MCF 10A (cell line): ENCODE results near the gene ASRGL1. TPM values are rescaled to one million over a fixed set of nuclear protein-coding genes. Genes with fewer than 3 reads are reported as not detected.

Experiments used
- BruUV-seq: library from RNA; stranded (reverse); fragments of 400-500 nt; replicated peaks from 2 replicates; lab custom pipeline; 2021; lab: Mats Ljungman, UMichigan
- CTCF ChIA-PET: fragments of 300-600 bp; sonication (Branson Sonifier 250); formaldehyde crosslinking; extraction: SDS; loops from one replicate; lab custom pipeline; 2021; ENCODE audit warnings: antibody characterized with exemption, inconsistent platforms; lab: Yijun Ruan, JAX
- POLR2A ChIA-PET: fragments of 300-600, 350-650 bp; sonication (Branson Sonifier 250); formaldehyde crosslinking; extraction: SDS; loops from one replicate; lab custom pipeline; 2020; ENCODE audit warnings: antibody characterized with exemption, inconsistent platforms; lab: Yijun Ruan, JAX
- DNase-seq: peaks from one replicate; pipeline ENCODE4 v3.0.0-alpha.2; 2018; ENCODE audit not compliant: unreplicated experiment
- H3K27ac Mint-ChIP-seq: one replicate; pipeline ENCODE4 v1.8.0; 2022; ENCODE audit warnings: mild to moderate bottlenecking, low read depth, mixed read lengths; ENCODE audit not compliant: unreplicated experiment
- H3K27me3 Mint-ChIP-seq: one replicate; pipeline ENCODE4 v1.8.0; 2022; ENCODE audit warnings: mixed read lengths; ENCODE audit not compliant: insufficient read depth, unreplicated experiment
- H3K36me3 Mint-ChIP-seq: one replicate; pipeline ENCODE4 v1.8.0; 2022; ENCODE audit warnings: mild to moderate bottlenecking, moderate library complexity, mixed read lengths; ENCODE audit not compliant: insufficient read depth, unreplicated experiment
- H3K4me1 Mint-ChIP-seq: one replicate; pipeline ENCODE4 v1.8.0; 2022; ENCODE audit warnings: mixed read lengths; ENCODE audit not compliant: insufficient read depth, unreplicated experiment
- H3K4me3 Mint-ChIP-seq: one replicate; pipeline ENCODE4 v1.8.0; 2022; ENCODE audit warnings: mild to moderate bottlenecking, moderate library complexity, mixed read lengths; ENCODE audit not compliant: unreplicated experiment
- H3K9me3 Mint-ChIP-seq: one replicate; pipeline ENCODE4 v1.8.0; 2022; ENCODE audit warnings: mixed read lengths; ENCODE audit not compliant: unreplicated experiment
- CTCF ChIP-seq: fragments of 200-600 bp; IDR thresholded peaks from one replicate; pipeline ENCODE4 v1.8.0; 2022; ENCODE audit warnings: antibody characterized with exemption, mild to moderate bottlenecking; ENCODE audit not compliant: unreplicated experiment
- intact Hi-C: fragments of 100-400 bp; cut with micrococcal nuclease; formaldehyde crosslinking; loops from 2 replicates; pipeline ENCODE4 v1.14.1; 2022
- total RNA-seq: library from RNA; stranded (reverse); gene quantifications from 2 replicates; pipeline ENCODE4 v1.2.3, GENCODE V29; 2022

The ASRGL1 gene
- total RNA-seq, 1 experiment from 2014 or later: 0.65 TPM

- Mint-ChIP-seq H3K9me3 (no peaks in the 10 kb centered on the region), H3K27ac (no peak overlapping the region), H3K36me3 (no peaks in the 10 kb centered on the region), H3K4me1 (peaks cover 6% of the 10 kb centered on the region), H3K4me3 (no peak overlapping the region), H3K27me3 (no peaks in the 10 kb centered on the region)
- intact Hi-C loops: no loop called here
- TF ChIP-seq CTCF: no peak
- no peak for DNase-seq
- CTCF ChIA-PET: interaction anchor here (0.6 to 3.1 kb wide), 3 partner anchors 11 to 125 kb away, joined by 3 to 18 read pairs (median 6); no protein-coding TSS in a partner anchor
- POLR2A ChIA-PET: no interaction called here
- BruUV-seq: no TSS peak
Measured at GRCh38 chr11:62435846-62436660, 98.8 kb downstream of the ASRGL1 start.

- no peaks in the 10 kb centered on the region for H3K36me3 Mint-ChIP-seq
Measured at GRCh38 chr11:62437616-62438015, 100.4 kb downstream of the ASRGL1 start.

GRCh38 chr11:62438641-62439040 is 101.4 kb downstream of the ASRGL1 start:
- Mint-ChIP-seq H3K4me1 (no peaks in the 10 kb centered on the region), H3K4me3 (no peak overlapping the region), H3K36me3 (no peaks in the 10 kb centered on the region), H3K9me3 (no peaks in the 10 kb centered on the region), H3K27ac (no peak overlapping the region), H3K27me3 (no peaks in the 10 kb centered on the region)
- ChIA-PET CTCF (interaction anchor here (0.6 to 3.1 kb wide), 3 partner anchors 14 to 103 kb away, joined by 3 to 18 read pairs (median 3); no protein-coding TSS in a partner anchor), POLR2A (no interaction called here)
- intact Hi-C loops: no loop called here
- no TSS peak for BruUV-seq
- no peak for DNase-seq
- no peak for TF ChIP-seq CTCF

More at GRCh38 chr11:62437616-62438015, 100.4 kb downstream of the ASRGL1 start:
- BruUV-seq: no TSS peak
- intact Hi-C loops: no loop called here
- ChIA-PET POLR2A (no interaction called here), CTCF (interaction anchor here (0.6 to 3.1 kb wide), 3 partner anchors 12 to 106 kb away, joined by 3 to 18 read pairs (median 6); no protein-coding TSS in a partner anchor)
- H3K9me3 Mint-ChIP-seq: no peaks in the 10 kb centered on the region
- H3K27ac Mint-ChIP-seq: no peak overlapping the region
- H3K27me3 Mint-ChIP-seq: no peaks in the 10 kb centered on the region
- no peak for DNase-seq
- no peaks in the 10 kb centered on the region for H3K4me1 Mint-ChIP-seq
- no peak for TF ChIP-seq CTCF
- no peak overlapping the region for H3K4me3 Mint-ChIP-seq

GRCh38 chr11:62439785-62440602 is 102.7 kb downstream of the ASRGL1 start:
- TF ChIP-seq CTCF: no peak
- intact Hi-C loops: no loop called here
- CTCF ChIA-PET: interaction anchor here (1.0 kb wide), 1 partner anchor 102 kb away, joined by 3 read pairs; no protein-coding TSS in a partner anchor
- Mint-ChIP-seq H3K4me1 (no peaks in the 10 kb centered on the region), H3K4me3 (no peak overlapping the region), H3K9me3 (no peaks in the 10 kb centered on the region), H3K27ac (no peak overlapping the region), H3K36me3 (no peaks in the 10 kb centered on the region), H3K27me3 (no peaks in the 10 kb centered on the region)
- no TSS peak for BruUV-seq
- POLR2A ChIA-PET: interaction anchor here (0.7 to 1.0 kb wide), 3 partner anchors 16 to 64 kb away, joined by 3 read pairs; no protein-coding TSS in a partner anchor
- DNase-seq: peak; percentile 34
